ENCODE data around the gene RPH3AL. TPM values are rescaled to one million over a fixed set of nuclear protein-coding genes. Genes with fewer than 3 reads are reported as not detected.

The RPH3AL gene
- total RNA-seq, 6 experiments from 2014 or later, result 17.6 to 74.0 (median 25.7) TPM

GRCh38 chr17:279331-279730 is 73.3 kb downstream of the RPH3AL start:
- no peaks in the 10 kb centered on the region for H3K4me1 ChIP-seq
- ATAC-seq (peak in 1 of 4 donors; percentile 17), DNase-seq (no peak)
- no peaks in the 10 kb centered on the region for H3K9me3 ChIP-seq
- no peak overlapping the region for H3K4me3 ChIP-seq
- H3K36me3 ChIP-seq, result peaks cover 0 to 4% (median 1%) of the 10 kb centered on the region in 4 donors
- intact Hi-C loops (cut with DNase I), result no loop called here
- no peak overlapping the region for H3K27ac ChIP-seq
- 80% methylated on average over 4 of the region's 4 CpGs for WGBS (ENCODE audit: insufficient coverage, low coverage, low lambda C conversion rate, missing lambda C conversion rate)
- TF ChIP-seq POLR2A (IDR thresholded peaks at IDR 0.05) (no peak), CTCF (IDR thresholded peaks at IDR 0.05) (no peak)
- no peaks in the 10 kb centered on the region for H3K27me3 ChIP-seq

- TF ChIP-seq CTCF (IDR thresholded peaks at IDR 0.05) (no peak), POLR2A (IDR thresholded peaks at IDR 0.05) (no peak)
These were observed 73.9 kb downstream of the RPH3AL start for GRCh38 chr17:278676-279059.

GRCh38 chr17:278055-278675 is 74.4 kb downstream of the RPH3AL start:
- peaks cover 0 to 4% (median 1%) of the 10 kb centered on the region in 4 donors for H3K36me3 ChIP-seq
- H3K4me3 ChIP-seq, result no peak overlapping the region
- peak in 2 of 3 donors; percentile 2 to 29 for DNase-seq
- intact Hi-C loops (cut with DNase I), result no loop called here
- H3K27ac ChIP-seq, result no peak overlapping the region
- H3K27me3 ChIP-seq, result no peaks in the 10 kb centered on the region
- TF ChIP-seq POLR2A (IDR thresholded peaks at IDR 0.05), result no peak
- TF ChIP-seq CTCF (IDR thresholded peaks at IDR 0.05), result no peak
- no peaks in the 10 kb centered on the region for H3K9me3 ChIP-seq
- ATAC-seq, result no peak
- 84% methylated on average over 12 of the region's 12 CpGs for WGBS (ENCODE audit: insufficient coverage, low coverage, low lambda C conversion rate, missing lambda C conversion rate)
- no peaks in the 10 kb centered on the region for H3K4me1 ChIP-seq

More at GRCh38 chr17:278676-279059, 73.9 kb downstream of the RPH3AL start:
- 82% methylated on average over 3 of the region's 5 CpGs for WGBS (ENCODE audit: insufficient coverage, low coverage, low lambda C conversion rate, missing lambda C conversion rate)
- DNase-seq (peak in 1 of 3 donors; percentile 23), ATAC-seq (no peak)
- peaks cover 0 to 4% (median 1%) of the 10 kb centered on the region in 4 donors for H3K36me3 ChIP-seq
- H3K4me3 ChIP-seq, result no peak overlapping the region
- no peaks in the 10 kb centered on the region for H3K4me1 ChIP-seq
- H3K27me3 ChIP-seq, result no peaks in the 10 kb centered on the region
- H3K27ac ChIP-seq, result no peak overlapping the region
- intact Hi-C loops (cut with DNase I), result no loop called here
- H3K9me3 ChIP-seq, result no peaks in the 10 kb centered on the region

GRCh38 chr17:274902-275301 is 77.7 kb downstream of the RPH3AL start:
- no peaks in the 10 kb centered on the region for H3K27me3 ChIP-seq
- H3K4me3 ChIP-seq, result no peak overlapping the region
- no peak for ATAC-seq
- H3K9me3 ChIP-seq, result no peaks in the 10 kb centered on the region
- peak in 1 of 3 donors; percentile 21 for DNase-seq
- no peak overlapping the region for H3K27ac ChIP-seq
- WGBS (ENCODE audit: insufficient coverage, low coverage, low lambda C conversion rate, missing lambda C conversion rate), result 76% methylated on average over 5 of the region's 5 CpGs
- no peak for TF ChIP-seq POLR2A (IDR thresholded peaks at IDR 0.05)
- no peak for TF ChIP-seq CTCF (IDR thresholded peaks at IDR 0.05)
- H3K4me1 ChIP-seq, result no peaks in the 10 kb centered on the region
- H3K36me3 ChIP-seq, result peaks cover 0 to 9% (median 0%) of the 10 kb centered on the region in 4 donors
- intact Hi-C loops (cut with DNase I), result no loop called here

Measured in right lobe of liver (tissue), 6 donors.